GM21723 (cell line): ENCODE data around the gene NTN3.
A peak's percentile ranks its signal among the peaks of the same experiment; 100 is the strongest.

ENCODE experiments used
- ATAC-seq: cut with Tn5 transposase; IDR thresholded peaks from one replicate; pipeline ENCODE4 v1.9.1; 2021; ENCODE audit warnings: mild to moderate bottlenecking, moderate library complexity; ENCODE audit not compliant: unreplicated experiment

The NTN3 gene

DNA sequence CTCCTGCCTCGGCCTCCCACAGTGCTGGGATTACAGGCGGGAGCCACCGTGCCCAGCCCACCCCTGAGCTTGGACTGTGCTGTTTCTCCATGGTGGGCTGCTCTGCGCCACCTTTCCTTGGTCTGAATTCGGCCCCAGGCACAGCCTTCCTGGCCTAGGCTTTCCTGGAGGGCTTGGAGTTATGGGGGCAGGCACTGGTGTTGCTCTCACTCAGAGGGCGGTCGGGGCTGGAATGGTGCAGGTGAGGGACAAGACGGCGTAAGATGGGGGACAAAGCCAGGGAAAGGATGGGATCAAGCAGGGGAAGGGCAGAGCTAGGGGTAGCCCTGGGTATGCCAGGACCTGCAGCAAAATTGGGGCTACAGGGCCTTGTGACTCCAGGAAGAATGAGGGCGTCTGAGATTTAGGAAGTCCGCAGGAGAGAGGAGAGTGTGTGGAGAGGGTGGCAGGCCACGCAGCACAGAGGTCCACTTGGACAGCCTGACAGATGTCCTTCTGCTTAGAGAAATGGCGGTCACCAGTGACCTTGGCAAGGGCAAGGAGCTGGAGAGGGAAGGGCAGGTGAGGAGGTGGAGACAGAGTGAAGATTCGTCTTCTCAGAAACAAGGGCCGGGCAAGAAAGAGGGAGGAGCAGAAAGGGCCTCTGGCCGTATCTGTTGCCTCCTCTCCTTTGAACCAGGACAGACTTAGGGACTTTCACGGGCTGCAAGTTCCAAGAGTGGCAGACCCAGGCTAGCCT lies 41.1 kb downstream of the NTN3 start:
- no peak for ATAC-seq

DNA sequence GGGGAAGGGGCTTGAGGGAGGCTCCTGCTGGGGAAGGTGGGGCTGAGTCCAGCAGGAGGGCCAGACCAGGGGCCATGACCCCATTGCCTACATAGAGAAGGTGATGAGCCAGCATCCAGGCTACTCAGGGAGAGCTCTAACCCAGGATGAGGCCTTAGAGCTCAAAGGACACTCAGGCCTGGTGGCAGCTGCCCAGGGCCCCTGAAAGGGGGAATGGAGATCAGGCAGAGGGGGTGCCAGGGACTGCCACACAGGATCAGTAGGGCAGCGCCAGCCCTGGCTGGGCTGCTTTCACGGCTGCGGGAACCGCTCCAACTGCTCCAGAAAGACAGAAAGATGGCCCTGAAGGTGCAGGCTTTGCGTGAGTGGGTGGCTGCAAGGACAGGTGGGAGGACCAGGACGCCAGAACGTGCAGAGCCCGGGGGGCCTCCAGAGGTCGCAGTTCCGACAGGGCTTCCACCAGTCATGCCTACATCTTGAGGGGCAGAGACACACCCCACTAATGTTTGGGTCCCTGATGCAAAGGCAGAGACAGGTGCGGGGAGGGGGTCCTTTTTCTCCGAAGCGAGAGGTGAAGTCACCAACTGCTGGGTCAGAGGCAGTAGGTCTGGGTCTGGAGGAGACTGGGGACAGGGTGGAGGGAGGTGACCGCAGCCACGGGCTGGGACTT lies 41.8 kb downstream of the NTN3 start:
- ATAC-seq: no peak

DNA sequence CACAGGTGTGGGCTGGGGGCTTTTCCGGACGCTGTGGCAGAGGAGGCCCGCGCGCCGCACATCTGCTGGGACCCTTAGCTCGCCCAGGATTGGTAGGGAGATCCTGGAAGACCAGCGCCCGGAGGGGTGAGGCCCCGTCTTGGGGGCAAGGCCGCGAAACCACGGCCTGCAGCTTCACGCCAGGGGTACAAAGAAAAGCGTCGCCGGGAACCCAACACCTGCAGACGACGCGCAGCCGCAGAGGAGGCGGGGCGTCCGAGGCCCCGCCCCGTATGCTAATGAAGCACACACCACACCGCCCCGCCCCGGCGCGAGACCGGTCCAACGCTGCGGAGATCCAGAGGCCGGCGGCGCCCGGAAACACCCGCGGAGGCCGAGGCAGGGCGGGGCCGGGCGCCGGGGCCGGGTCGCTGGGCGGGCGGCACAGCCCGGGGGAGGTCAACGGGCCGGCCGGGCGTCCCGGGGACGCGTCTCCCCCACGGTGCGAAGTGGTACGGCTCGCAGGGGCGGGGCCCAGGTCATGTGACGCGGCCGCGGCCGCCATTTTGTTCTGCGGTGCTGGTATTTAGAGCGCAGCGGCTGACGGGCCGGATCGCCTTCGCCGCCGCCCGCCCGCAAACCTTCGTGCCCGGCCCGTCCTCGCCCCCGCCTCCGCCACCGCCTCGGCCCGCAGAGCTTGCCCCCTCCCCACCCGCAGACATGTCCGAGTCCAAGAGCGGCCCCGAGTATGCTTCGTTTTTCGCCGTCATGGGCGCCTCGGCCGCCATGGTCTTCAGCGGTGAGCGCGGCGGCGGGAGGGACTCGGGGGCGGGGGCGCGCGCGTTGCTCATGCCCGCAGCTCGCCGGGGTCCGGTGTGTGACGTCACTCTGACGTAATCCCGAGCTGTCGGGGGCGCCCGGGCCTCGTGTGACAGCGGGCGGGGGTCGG lies 42.6 kb downstream of the NTN3 start, which contains the start of gene ATP6V0C:
TSS of gene ATP6V0C (plus strand) at position 548 of the 928 bp plus-strand sequence. CDS start at position 700, 152 bp downstream.
- ATAC-seq: peak; percentile 64

DNA sequence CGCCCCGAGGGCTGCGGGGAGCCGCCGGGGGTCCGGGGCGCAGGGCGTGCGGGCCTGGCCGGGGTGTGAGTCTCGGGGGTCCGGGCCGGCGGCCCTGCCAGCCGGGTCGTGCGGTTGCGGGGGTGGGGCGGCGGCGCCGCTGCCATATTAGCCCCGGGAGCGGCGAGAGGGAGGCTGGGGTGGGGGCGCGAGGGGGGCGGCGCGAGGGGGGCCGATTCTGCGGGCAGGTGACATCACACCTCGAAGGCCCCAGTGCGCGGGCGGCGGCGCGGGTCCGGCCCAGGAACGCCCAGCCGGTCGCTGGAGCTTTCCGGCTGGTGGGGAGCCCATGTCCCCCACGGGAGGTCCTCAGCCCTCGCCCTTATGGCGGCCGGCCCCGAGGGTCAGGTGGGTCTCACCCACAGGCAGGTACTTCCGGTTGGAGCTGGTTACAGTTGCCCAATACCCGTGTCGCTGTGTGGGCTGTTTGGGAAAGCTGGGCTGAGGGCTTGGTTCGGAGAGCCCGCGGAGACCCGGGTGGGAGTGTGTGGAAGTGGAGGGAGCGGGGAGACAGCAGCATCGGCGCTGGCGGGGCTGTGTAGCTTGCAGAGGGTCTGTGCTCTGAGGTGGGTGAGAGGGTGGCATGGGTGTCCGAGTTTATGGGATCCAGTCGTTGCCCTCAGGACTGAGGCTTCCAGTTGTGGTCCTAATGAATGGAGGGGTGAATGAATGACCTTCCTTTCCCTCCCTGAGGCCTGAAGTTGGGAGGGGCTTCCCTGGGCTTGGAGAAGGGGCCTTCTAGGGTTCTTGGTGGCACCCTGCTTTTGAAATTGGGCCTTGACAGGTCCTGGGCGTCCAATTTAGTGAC lies 43.5 kb downstream of the NTN3 start:
- no peak for ATAC-seq

DNA sequence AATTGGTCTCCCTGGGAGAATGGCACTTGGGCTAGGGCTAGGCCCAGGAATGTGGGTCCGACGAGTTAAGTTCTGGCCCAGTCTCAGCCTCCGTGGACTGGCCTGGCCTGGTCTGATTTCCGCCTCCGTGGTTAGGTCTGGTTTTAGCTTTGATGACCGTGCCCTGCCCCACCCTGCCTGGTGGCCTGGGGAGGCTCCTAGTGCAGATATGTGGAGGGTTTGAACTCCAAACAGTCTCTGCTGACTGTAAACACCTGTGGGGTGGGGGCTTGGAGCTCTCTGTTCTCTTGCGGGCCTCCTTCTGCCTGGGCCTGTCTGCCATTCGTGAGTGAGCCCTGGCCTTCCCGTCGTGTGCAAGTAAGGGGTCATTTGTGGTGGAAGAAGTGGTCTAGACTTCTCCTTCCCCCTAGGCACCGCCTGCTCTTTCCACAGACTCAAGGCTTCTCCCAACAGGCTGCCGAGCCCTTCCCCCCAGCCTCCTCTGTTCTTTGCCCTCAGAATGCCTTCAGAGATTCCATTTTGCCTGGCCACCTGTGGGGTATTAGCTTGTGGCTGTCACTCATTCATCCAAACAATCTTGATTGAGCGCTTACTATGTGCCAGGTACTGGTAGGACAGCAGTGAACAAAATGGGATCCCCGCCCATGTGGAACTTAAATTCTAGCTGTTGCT lies 44.2 kb downstream of the NTN3 start:
- ATAC-seq: no peak

DNA sequence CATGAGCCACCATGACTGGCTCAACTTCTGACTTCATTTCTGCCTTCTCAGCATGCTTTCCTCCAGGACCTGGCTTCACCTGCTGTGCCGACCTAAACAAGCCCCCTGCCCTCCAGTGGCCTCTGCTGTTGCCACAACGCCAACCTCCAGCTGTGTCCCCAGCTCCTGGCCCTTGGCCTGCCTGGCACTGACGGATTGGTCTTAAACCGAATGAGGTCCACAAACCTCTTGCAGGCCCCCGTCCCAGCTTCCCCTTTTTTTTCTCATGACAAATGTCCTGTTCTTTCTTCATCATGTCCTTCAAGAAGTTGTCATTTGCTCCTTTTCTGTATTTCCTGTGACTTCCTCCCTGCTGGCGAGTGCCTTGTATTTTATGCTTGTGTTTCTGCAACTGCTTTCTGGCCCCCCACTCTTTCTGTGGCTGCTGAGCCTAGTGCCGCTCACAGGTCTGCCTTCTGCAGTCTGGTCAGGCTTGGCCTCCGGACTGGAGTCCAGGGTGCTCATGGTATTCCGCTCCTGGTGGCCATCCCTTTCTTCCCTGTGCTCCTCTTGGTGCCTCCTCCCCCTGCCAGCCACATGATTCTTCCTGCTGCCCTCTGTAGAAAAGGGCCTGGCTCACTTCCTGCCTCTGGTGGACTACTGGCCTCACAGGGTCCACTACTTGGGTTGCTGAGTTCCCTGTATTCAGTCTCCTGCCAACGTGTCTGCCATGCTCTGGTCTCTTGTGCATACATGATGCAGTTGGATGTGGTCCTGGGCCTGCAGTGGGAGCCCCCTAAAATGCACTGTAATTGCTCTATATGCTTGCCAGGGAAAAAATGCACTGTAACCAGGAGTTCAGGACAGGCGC lies 45.5 kb downstream of the NTN3 start:
- ATAC-seq: no peak

DNA sequence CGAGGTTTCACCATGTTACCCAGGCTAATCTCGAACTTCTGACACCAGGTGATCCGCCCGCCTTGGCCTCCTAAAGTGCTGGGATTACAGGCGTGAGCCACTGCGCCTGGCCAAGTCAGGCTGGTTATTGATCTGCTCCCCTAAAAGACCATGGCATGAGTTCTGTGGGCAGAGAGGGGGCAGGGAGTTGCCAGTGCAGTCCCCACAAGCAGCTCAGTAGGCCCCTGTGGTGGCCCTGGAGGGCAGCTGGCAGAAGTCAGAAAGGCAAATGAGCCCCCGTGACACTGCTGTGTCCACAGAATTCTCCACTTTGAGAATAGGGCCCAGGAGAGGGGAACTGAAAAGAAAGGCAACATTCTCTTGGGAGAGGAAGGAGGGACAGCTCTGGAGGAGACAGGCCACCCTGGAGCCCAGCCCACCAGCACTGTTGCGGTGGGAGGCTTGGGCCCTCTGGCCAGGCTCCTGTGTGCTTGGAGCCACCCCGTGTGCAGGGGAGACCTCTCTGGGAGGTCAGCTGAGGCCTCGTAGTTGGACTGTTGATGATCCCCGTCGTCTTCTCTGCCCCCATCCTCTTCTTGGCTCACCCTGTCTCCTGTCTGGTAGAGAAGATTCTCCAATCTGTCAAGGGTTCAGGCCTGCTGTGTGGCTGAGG lies 47.0 kb downstream of the NTN3 start:
- ATAC-seq: no peak

DNA sequence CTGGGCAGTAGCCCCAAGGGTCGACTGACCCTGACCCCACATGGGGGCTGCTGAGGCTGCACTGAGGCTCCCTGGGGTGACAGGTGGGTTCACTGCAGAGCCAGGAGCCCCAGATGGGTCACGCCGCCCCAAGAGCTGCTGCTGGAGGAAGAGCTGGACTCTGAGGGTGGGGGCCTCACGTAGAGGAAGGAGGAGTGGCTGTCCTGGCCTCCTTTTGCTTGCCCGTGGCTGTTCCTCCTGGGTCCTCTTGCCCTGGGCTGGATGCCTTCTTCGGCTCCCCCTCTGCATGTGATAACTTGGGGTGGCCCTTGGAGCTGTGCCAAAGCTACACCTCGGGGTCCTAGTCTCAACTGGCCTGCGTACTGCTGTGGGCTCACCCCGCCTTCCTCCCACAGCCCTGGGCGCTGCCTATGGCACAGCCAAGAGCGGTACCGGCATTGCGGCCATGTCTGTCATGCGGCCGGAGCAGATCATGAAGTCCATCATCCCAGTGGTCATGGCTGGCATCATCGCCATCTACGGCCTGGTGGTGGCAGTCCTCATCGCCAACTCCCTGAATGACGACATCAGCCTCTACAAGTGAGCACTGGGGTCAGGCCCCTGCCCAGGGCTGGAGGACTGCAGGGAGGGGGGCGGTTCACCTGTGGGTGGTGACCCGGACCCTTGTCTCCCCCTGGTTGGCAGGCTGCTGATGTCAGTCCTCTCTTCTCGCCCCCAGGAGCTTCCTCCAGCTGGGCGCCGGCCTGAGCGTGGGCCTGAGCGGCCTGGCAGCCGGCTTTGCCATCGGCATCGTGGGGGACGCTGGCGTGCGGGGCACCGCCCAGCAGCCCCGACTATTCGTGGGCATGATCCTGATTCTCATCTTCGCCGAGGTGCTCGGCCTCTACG lies 48.0 kb downstream of the NTN3 start:
- ATAC-seq: no peak

DNA sequence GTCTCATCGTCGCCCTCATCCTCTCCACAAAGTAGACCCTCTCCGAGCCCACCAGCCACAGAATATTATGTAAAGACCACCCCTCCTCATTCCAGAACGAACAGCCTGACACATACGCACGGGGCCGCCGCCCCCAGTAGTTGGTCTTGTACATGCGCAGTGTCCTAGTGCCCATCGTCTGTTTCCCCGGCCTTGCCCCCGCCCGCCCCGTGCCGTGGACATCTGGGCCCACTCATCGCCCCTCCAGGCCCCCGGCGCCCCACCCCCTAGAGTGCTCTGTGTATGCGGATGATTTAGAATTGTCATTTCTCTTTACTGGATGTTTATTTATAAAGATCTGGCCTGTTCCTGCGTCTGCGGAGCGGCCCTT lies 48.6 kb downstream of the NTN3 start:
- ATAC-seq: no peak

DNA sequence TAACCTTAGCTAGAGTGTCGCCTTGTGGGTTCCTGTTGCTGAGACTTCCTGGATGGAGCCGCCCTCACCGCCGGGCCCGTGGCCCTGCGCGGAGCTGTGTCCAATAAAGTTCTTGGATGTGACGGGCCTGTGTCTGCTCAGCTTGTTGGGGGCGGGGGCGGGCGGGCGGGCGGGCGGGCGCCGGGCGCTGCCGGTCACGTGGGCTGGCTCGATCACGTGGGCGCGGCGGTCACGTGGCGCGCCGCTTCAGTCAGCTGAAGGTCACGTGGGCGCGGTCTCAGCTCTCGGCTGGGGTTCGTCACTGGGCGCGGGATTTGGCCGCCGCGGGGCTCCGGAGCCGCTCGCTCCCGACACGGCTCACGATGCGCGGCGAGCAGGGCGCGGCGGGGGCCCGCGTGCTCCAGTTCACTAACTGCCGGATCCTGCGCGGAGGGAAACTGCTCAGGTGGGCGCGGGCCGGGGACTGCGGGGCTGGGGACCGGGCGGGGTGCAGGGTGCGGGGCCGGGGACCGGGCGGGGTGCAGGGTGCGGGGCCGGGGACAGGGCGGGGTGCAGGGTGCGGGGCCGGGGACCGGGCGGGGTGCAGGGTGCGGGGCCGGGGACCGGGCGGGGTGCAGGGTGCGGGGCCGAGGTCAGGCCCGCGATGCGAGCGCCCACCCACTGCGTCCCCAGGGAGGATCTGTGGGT lies 49.1 kb downstream of the NTN3 start, which contains the start of gene AMDHD2:
TSS of gene AMDHD2 (plus strand) at position 275 of the 687 bp plus-strand sequence. CDS start at position 363, 88 bp downstream.
- peak; percentile 39 for ATAC-seq

DNA sequence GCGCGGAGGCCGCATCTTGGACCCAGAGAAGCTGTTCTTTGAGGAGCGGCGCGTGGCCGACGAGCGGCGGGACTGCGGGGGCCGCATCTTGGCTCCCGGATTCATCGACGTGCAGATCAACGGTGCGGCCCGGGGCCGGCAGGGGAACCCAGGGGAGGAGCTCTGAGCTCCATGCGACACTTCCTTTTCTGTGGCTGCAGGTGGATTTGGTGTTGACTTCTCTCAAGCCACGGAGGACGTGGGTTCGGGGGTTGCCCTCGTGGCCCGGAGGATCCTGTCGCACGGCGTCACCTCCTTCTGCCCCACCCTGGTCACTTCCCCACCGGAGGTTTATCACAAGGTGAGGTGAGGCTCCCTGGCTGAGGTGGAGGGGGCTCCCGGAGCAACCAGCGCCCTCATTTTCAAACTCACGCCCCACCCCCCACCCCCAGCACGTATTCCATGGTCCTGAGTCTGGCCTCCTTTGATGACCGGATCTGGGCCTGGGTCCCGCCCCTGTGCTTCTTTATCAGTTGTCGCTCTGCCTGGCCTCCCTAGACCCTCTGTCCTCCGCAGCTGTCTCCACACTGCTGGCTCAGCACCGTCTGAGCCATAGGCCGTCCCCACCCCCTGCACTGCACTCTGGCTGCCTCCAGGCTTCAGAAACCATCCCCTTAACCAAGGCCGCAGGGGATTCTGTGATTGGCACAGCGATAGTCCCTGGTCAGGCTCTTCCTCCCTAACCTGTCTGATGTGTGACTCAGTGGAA lies 49.9 kb downstream of the NTN3 start:
- ATAC-seq: peak; percentile 19
